GM19238 (cell line): ENCODE results near the gene MORC3.
"Not testable (repeated sequence)": the region's sequence is repeated elsewhere in the genome, so short reads cannot be mapped to it uniquely, and the experiment has no call there.

Experiments used
- DNase-seq: peaks from one replicate; pipeline ENCODE4 v3.0.0; 2011; ENCODE audit warnings: low spot score; ENCODE audit not compliant: insufficient read length

The MORC3 gene

DNA sequence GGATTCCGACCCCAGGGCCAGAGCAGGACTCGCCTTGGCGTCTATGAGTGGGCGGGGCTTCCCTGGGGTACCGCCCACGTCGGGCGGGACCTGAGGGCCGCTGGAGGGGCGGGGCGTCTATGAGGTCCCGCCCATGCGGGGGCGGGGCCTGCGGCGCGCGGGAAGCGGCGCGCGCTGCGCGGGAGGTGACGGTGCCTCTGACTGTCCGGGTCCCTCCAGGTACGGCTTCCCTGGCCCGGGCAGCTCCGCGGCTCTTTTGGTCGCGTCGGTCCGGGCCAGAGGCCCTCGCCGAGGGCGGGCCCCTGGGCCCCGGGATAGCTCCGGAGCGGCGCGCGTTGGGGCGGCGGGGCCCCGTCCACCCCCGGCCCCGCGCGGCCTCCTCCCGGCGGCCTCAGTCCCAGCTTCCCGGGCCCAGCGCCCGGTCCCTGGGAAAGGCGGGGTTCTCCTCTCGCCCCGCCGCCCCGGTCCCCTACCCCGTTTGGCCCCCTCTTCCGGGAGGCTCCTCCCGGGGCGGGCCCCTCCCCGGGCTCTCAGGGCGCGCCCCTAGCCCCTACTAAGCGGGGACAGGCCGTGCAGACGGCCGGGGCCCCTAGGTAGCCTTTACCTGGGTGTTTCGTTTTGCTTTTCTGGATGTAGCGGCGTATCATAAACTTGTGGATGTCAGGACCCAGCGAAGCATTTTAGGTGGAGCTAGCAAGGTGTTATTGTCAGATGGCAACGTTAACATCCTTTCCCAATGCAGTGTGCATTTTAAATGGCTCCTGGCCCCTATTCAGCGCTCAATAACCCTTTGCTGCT lies 65.4 kb downstream of the MORC3 start, which contains the start of gene CHAF1B:
Gene CHAF1B (plus strand): TSS at position 160 of the 798 bp plus-strand sequence. CDS start 745 bp downstream, outside the sequence.
- peak; percentile 84 for DNase-seq

- DNase-seq = no peak
These were observed 66.1 kb downstream of the MORC3 start for GRCh38 chr21:36386031-36386642.

GRCh38 chr21:36388096-36388495 lies 68.1 kb downstream of the MORC3 start:
- no peak for DNase-seq

- no peak for DNase-seq
These were observed 68.8 kb downstream of the MORC3 start for GRCh38 chr21:36388835-36389234.

DNA sequence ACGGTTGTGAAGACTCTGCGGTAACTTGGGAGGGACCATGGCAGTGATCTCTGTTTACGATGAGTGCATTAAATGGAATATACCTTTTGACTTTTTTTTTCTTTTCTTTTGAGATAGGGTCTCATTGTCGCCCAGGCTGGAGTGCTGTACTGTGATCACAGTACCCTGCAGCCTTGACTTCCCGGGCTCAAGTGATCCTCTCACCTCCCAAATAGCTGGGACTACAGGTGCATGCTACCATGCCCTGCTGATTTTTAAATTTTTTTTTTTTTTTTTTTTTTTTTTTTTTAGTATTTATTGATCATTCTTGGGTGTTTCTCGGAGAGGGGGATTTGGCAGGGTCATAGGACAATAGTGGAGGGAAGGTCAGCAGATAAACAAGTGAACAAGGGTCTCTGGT lies 71.7 kb downstream of the MORC3 start:
- not testable (repeated sequence) for DNase-seq

- DNase-seq = no peak
These were observed 75.5 kb downstream of the MORC3 start for GRCh38 chr21:36395353-36396111.

DNA sequence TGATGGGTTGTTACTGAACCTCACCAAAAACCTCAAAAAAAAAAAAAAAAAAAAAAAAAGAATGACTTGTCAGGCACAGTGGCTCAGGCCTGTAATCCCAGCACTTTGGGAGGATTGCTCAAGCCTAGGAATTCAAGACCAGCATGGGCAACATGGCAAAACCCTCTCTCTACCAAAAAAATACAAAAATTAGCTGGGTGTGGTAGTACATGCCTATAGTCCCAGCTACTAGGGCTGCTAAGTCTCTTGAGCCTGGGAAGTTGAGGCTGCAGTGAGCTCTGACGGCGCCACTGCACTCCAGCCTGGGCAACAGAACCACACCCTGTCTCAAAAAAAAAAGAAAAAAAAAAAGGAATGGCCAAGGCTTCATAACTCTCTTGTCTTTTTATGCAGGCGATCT lies 76.3 kb downstream of the MORC3 start:
- DNase-seq = no peak

DNA sequence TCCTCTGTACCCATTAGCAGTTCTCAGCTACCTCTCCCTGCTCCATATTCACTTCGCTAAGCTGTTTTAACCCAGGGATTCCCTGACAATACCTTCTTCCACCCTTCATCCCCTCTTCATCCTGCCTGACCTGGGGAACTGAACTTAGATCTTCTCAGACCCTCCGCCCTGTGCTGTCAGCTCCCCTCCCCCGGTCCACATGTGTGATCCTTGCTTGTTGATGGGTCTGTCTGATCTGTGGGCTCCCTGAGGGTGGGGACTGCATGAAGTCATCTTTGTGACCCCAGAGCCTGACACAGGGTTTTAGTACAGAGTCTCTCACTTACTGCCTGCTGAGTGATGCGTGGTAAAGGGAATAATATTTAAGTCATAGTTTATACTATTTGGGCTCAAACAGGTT lies 77.0 kb downstream of the MORC3 start:
- DNase-seq = no peak

DNA sequence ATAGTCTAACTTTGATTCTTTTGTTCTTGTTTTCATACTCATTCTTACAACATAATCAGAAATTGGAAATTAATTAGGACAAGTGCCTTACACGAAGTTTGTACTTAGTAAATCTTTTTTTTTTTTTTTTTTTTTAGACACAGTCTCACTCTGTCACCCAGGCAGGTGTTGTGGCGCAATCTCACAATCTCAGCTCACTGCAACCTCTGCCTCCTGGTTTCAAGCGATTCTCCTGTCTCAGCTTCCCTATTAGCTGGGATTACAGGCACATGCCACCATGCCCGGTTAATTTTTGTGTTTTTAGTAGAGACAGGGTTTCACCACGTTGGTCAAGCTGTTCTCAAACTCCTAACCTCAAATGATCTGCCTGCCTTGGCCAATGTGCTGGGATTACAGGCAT lies 77.6 kb downstream of the MORC3 start:
- DNase-seq = no peak

GRCh38 chr21:36399736-36400135 lies 79.7 kb downstream of the MORC3 start:
- not testable (repeated sequence) for DNase-seq

DNA sequence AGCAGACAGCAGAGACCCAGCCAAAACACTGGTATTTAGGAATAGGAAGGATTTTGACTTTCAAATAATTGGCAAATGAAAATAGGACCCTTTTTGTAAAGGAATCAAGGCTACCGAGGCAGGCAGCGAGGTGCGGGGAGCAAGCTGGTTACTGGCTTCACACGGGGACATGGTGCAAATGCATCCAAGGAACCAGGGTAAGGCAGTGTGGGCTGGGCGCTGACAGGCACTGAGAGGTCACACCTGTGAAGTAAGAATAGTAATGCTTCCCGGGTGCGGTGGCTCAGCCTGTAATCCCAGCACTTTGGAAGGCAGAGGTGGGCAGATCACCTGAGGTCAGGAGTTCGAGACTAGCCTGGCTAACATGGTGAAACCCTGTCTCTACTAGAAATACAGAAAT lies 80.7 kb downstream of the MORC3 start:
- no peak for DNase-seq

DNA sequence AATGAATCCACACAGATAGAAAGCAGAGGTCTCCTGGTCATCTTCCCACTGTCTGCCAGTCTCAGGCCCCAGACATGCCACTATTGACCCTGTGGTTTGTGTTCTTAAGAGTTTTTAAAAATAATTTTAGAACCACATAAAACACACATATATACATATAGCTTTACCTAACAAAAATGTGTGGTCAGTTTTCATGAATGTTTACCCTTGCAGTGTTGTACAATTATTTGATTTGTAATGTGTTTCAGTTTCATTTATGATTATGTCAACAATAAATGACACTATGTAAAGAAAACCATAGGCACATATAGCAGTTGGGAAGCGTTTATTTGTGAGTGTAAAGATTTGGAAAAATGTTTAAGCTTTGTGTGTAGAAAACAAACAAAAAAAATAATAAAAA lies 82.3 kb downstream of the MORC3 start:
- no peak for DNase-seq

DNA sequence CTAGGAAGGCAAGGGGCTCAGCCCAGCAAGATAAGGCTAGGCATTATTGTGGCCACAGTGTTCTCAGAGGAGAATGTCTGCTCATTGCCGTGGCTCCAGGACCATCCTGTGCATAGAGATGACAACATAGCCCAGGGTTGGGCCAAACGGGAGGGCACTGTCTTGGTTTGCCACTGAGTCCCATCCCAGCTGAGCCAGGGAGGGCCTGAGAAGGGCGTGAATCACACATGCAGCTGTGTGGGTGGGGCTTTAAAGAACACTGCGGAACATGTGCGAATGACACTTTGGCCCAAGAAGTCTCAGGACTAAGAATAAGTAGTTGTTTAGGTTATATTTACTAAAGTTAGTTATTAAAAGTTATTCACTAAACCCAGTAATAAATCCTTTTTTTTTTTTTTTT lies 83.7 kb downstream of the MORC3 start:
- DNase-seq = no peak

DNA sequence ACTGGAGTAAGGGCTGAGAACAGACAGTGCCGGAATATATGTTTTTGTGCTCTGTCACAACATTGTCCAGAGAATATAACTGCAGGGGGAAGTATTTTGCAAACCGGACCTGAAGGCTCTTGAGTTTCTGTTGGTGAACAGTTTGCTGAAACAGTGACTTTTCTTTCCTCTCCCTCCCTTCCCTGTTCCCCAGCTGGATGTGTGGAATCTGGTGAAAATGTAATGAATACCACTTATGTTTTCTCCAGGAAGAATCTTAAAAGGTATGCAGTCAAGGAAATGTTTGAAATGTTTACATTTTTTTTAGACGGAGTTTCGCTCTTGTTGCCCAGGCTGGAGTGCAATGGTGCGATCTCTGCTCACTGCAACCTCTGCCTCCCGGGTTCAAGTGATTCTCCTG lies 88.6 kb downstream of the MORC3 start:
- no peak for DNase-seq

DNA sequence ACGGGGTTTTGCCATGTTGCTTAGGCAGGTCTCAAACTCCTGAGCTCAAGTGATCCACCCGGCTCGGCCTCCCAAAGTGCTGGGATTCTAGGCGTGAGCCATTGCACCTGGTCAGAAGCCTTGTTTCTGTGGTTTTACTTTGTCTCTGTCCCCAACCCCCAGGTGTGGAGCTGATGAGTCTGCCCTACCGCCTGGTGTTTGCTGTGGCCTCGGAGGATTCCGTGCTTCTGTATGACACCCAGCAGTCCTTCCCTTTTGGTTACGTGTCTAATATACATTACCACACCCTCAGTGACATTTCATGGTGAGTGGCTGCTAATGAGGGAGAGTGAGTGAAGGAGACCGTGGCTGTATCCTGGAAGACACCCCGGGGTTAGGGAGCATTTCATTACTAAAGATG lies 91.3 kb downstream of the MORC3 start:
- no peak for DNase-seq

DNA sequence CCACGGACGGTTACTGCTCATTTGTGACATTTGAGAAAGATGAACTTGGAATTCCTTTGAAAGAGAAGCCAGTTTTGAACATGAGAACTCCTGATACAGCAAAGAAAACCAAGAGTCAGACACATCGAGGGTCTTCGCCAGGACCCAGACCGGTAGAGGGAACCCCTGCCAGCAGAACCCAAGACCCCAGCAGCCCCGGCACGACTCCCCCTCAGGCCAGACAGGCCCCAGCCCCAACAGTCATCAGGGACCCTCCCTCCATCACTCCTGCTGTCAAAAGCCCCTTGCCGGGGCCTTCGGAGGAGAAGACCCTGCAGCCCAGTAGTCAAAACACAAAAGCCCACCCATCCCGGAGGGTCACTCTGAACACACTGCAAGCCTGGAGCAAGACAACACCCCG lies 92.9 kb downstream of the MORC3 start:
- no peak for DNase-seq

GRCh38 chr21:36415375-36415774 lies 95.4 kb downstream of the MORC3 start:
- DNase-seq = no peak

- no peak for DNase-seq
These were observed 99.2 kb downstream of the MORC3 start for GRCh38 chr21:36419241-36419640.

DNA sequence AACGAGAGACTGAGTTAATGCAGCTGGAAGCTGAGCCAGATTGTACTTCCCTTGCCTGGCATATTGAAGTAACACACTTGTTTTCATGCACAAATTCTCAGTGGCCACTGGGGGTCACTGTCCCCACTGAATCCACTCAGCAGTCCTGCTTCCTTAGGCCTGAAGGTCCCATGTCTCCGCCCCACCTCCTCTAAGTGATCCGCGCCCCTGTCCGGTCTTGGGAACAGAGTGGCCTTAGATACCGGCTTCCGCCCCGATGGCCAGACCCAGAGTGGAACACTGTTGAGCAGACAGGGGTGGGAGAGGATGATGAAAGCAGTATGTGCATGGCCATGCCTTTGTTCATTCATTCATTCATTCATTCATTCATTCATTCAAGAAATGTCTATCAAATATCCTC lies 100.0 kb downstream of the MORC3 start:
- peak; percentile 71 for DNase-seq

DNA sequence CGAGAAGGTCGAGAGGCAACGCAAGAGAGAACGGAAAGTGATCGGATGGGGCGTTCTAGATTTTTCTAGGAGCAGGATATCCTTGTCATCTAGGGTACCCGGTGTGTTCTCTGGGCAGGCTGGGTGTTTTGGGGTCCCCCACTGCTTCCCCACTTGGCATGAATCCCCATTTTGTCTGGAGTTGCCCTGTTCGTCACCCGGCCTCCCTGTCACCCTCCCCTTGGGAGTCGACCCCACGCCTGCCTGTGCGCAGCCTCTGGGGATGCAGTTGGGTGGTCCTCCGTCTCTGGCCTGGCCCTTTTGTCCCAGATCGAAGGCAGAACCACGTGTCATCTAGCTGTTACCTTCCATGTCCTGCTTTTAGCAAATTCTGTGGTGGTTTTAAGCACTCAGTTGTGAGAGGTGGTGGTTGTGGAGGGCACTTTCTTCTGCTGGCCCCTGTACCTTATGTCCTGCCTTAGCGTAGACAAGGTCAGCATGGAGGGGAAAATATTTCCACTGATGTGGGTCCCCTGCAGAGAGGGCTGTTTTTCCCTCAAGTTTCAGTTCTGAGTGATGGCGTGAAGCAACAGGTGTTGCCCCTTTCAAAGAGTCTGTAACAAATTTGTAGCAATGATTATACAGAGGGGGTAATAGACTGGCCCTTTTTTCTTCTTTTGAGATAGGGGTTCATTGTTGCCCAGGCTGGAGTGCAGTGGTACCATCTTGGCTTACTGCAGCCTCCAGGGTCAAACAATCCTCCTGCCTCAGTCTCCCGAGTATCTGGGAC lies 100.8 kb downstream of the MORC3 start:
- no peak for DNase-seq

- peak; percentile 39 for DNase-seq
These were observed 102.5 kb downstream of the MORC3 start for GRCh38 chr21:36422279-36423098.
